HepG2 (cell line): Measurements from ENCODE around the gene TSGA10IP. TPM values are rescaled to one million over a fixed set of nuclear protein-coding genes. Genes with fewer than 3 reads are reported as not detected.

Source experiments
- ATAC-seq: fragments of 200-7000 bp; cut with Tn5 transposase; 3 replicates; pipeline ENCODE4 v1.9.1; 2020; ENCODE audit warnings: mild to moderate bottlenecking, moderate library complexity
- BruUV-seq: library from RNA; stranded (reverse); fragments of 400-500 nt; replicated peaks from 2 replicates; lab custom pipeline; 2021; lab: Mats Ljungman, UMichigan
- CTCF ChIA-PET: fragments of 300-600 bp; formaldehyde crosslinking; extraction: SDS; loops from one replicate; lab custom pipeline; 2021; ENCODE audit warnings: low total read pairs, inconsistent platforms, low intra/inter-chr PET ratio; lab: Yijun Ruan, JAX
- POLR2A ChIA-PET: fragments of 350-600 bp; sonication (Branson Sonifier 250); formaldehyde crosslinking; loops from one replicate; lab custom pipeline; 2020; ENCODE audit warnings: antibody characterized with exemption, inconsistent platforms; lab: Yijun Ruan, JAX
- DNase-seq: peaks from one replicate; pipeline ENCODE4 v3.0.0-alpha.2; 2015; ENCODE audit warnings: low spot score
- FAIRE-seq: peaks from 3 replicates; lab custom pipeline; 2011; peaks lifted over from hg19 to GRCh38; lab: Jason Lieb, UNC
- H2AFZ ChIP-seq: one replicate; pipeline ENCODE4 v1.6.1; 2011; ENCODE audit warnings: low read length, inconsistent platforms
- H3K27ac ChIP-seq: fragments of 300-600 bp; 3 replicates; pipeline ENCODE4 v1.8.0; 2011; ENCODE audit warnings: mixed run types, mild to moderate bottlenecking, mixed read lengths, low read length, inconsistent platforms; ENCODE audit not compliant: insufficient read depth; ENCODE audit errors: extremely low read length
- H3K27me3 ChIP-seq, 2 experiments: fragments of 200-600 bp in 1 of 2; 2 replicates in 1 of 2; 3 replicates in 1 of 2; pipeline versions ENCODE4 v1.6.0 to v1.8.0; 2011; ENCODE audit warnings: low read length in 2 of 2, mild to moderate bottlenecking in 2 of 2, moderate library complexity in 2 of 2, inconsistent platforms in 1 of 2; ENCODE audit not compliant: insufficient read depth in 2 of 2, control insufficient read depth in 1 of 2
- H3K36me3 ChIP-seq, 2 experiments: fragments of 200-600 bp in 1 of 2; replicated peaks in 1 of 2; 2 replicates in 1 of 2; 3 replicates in 1 of 2; pipeline versions ENCODE4 v1.5.1 to v1.8.0; 2011; ENCODE audit warnings: low read length in 2 of 2, inconsistent platforms in 1 of 2; ENCODE audit not compliant: insufficient read depth in 2 of 2, control insufficient read depth in 1 of 2
- H3K4me1 ChIP-seq: 2 replicates; pipeline ENCODE4 v1.5.1; 2012; ENCODE audit warnings: low read length, inconsistent platforms; ENCODE audit not compliant: insufficient read depth
- H3K4me2 ChIP-seq: 2 replicates; pipeline ENCODE4 v1.6.0; 2011; ENCODE audit warnings: low read depth, low read length, inconsistent platforms
- H3K4me3 ChIP-seq, 3 experiments: fragments of 200-600 bp in 1 of 3; sonication (generic), shearing (Covaris generic) in 1 of 3; replicated peaks in 1 of 3; 2 replicates each; pipeline ENCODE4 v1.5.1; 2011 to 2016; ENCODE audit warnings: low read length in 3 of 3, inconsistent platforms in 2 of 3, low read depth in 2 of 3, mild to moderate bottlenecking in 2 of 3, control low read depth in 1 of 3, mixed read lengths in 1 of 3; ENCODE audit not compliant: insufficient read depth in 1 of 3
- H3K79me2 ChIP-seq: one replicate; pipeline ENCODE4 v1.6.1; 2011; ENCODE audit warnings: low read length, inconsistent platforms; ENCODE audit not compliant: insufficient read depth
- H3K9ac ChIP-seq: 2 replicates; pipeline ENCODE4 v1.6.0; 2011; ENCODE audit warnings: mild to moderate bottlenecking, low read depth, low read length, inconsistent platforms; ENCODE audit not compliant: insufficient read depth
- H3K9me3 ChIP-seq: 2 replicates; pipeline ENCODE4 v1.5.1; 2012; ENCODE audit warnings: mild to moderate bottlenecking, low read length
- H4K20me1 ChIP-seq: 2 replicates; pipeline ENCODE4 v1.6.0; 2011; ENCODE audit warnings: inconsistent platforms, mild to moderate bottlenecking, low read length, moderate library complexity; ENCODE audit not compliant: insufficient read depth
- EEA1 ChIP-seq: sonication (generic); formaldehyde crosslinking; IDR thresholded peaks from 2 replicates; pipeline ENCODE4 v1.5.1; 2020; ENCODE audit warnings: mild to moderate bottlenecking, missing genetic modification reagents, borderline replicate concordance
- HCFC1 ChIP-seq: fragments of 150-350 bp; IDR thresholded peaks from 2 replicates; pipeline ENCODE4 v1.6.1; 2014; ENCODE audit warnings: low read depth, low read length
- PAF1 ChIP-seq: IDR thresholded peaks from 2 replicates; pipeline ENCODE4 v1.6.1; 2016; ENCODE audit warnings: missing genetic modification reagents, missing compliant biosample characterization
- ZBTB14 ChIP-seq: sonication (generic); formaldehyde crosslinking; IDR thresholded peaks from 2 replicates; pipeline ENCODE4 v1.4.0; 2020; ENCODE audit warnings: missing genetic modification reagents
- ZNF33A ChIP-seq: sonication (generic); formaldehyde crosslinking; IDR thresholded peaks from 2 replicates; pipeline ENCODE4 v1.5.1; 2020; ENCODE audit warnings: missing genetic modification reagents, mild to moderate bottlenecking, moderate library complexity, borderline replicate concordance
- ZNF7 ChIP-seq: IDR thresholded peaks from 2 replicates; pipeline ENCODE4 v1.6.1; 2016; ENCODE audit warnings: missing biosample characterization, missing genetic modification reagents
- WGBS: methylation state at CpG from one replicate; pipeline ENCODE4 v1.1.6; 2017; ENCODE audit warnings: low lambda C conversion rate; 5-methylcytosine and 5-hydroxymethylcytosine counted together
- in situ Hi-C: cut with HindIII; loops from 2 replicates; pipeline ENCODE4 v1.10.0; 2017; ENCODE audit warnings: low pct_unique_long_range_greater_than_20kb; ENCODE audit not compliant: extremely low pct_ligation_motif_present
- intact Hi-C: fragments of 100-400 bp; cut with micrococcal nuclease; formaldehyde crosslinking; loops from one replicate; pipeline ENCODE4 v1.10.0; 2022; ENCODE audit not compliant: unreplicated experiment
- polyA plus RNA-seq, 8 experiments: library from polyadenylated mRNA; depleted of rRNA in 3 of 8; stranded (reverse) in 7 of 8; unstranded in 1 of 8; fragments of >200 nt; fragmentation: Illumina TruSeq in 4 of 8; extraction: Trizol in 4 of 8; gene quantifications; 2 replicates each; pipeline versions ENCODE4 v1.2.1 to v1.2.3, GENCODE V29; 2011 to 2016; ENCODE audit warnings: low read depth in 4 of 8, missing spikeins in 1 of 8, mixed read lengths in 1 of 8; ENCODE audit not compliant: insufficient read depth in 1 of 8
- total RNA-seq, 5 experiments: library from RNA; depleted of rRNA; stranded (reverse); fragments of >200 nt; fragmentation: Illumina TruSeq; extraction: Trizol; gene quantifications; 2 replicates each; pipeline ENCODE4 v1.2.3, GENCODE V29; 2016; ENCODE audit warnings: low read depth in 1 of 5
- TF ChIP-seq, protein P1 (sequence below): sonication (generic); formaldehyde crosslinking; IDR thresholded peaks from 2 replicates; pipeline ENCODE4 v1.9.0; 2021; ENCODE audit warnings: missing genetic modification reagents, borderline replicate concordance
- TF ChIP-seq, protein P2 (sequence below): IDR thresholded peaks from 2 replicates; pipeline ENCODE4 v1.6.1; 2012; ENCODE audit warnings: inconsistent platforms

The TSGA10IP gene
- total and polyA plus RNA-seq, 2 of the 13 experiments (the other 11 are each of a cell fraction or from before 2014, with no cell fraction given), result not detected

GRCh38 chr11:66002648-66003225, 57.5 kb downstream of the TSGA10IP start (continued):
- TF ChIP-seq, protein P1, sequence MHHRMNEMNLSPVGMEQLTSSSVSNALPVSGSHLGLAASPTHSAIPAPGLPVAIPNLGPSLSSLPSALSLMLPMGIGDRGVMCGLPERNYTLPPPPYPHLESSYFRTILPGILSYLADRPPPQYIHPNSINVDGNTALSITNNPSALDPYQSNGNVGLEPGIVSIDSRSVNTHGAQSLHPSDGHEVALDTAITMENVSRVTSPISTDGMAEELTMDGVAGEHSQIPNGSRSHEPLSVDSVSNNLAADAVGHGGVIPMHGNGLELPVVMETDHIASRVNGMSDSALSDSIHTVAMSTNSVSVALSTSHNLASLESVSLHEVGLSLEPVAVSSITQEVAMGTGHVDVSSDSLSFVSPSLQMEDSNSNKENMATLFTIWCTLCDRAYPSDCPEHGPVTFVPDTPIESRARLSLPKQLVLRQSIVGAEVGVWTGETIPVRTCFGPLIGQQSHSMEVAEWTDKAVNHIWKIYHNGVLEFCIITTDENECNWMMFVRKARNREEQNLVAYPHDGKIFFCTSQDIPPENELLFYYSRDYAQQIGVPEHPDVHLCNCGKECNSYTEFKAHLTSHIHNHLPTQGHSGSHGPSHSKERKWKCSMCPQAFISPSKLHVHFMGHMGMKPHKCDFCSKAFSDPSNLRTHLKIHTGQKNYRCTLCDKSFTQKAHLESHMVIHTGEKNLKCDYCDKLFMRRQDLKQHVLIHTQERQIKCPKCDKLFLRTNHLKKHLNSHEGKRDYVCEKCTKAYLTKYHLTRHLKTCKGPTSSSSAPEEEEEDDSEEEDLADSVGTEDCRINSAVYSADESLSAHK (CRISPR knock-in tag), result 0 out of 2 replicates have a peak, but pooled peaks have one; percentile 32

GRCh38 chr11:66003291-66003690, 58.0 kb downstream of the TSGA10IP start:
- Histone ChIP-seq H3K4me2 (peak overlapping the region; percentile 89), H3K36me3 (peaks cover 15 to 28% of the 10 kb centered on the region in 2 experiments), H3K9ac (peak overlapping the region; percentile 92), H3K27ac (peak overlapping the region; percentile 94), H3K9me3 (no peaks in the 10 kb centered on the region), H2AFZ (no peak overlapping the region), H3K4me1 (peaks cover 44% of the 10 kb centered on the region), H3K79me2 (peaks cover 33% of the 10 kb centered on the region), H3K4me3 (peak overlapping the region; percentile 81 to 92 (median 88)), H4K20me1 (no peaks in the 10 kb centered on the region), H3K27me3 (no peaks in the 10 kb centered on the region; a peak in 2 of 5 replicates)
- ChIA-PET POLR2A (interaction anchor here (0.8 to 1.8 kb wide), 10 partner anchors 18 to 309 kb away, joined by 3 to 16 read pairs (median 5); partner anchors contain the start of genes CATSPER1, CCDC85B, FIBP and KAT5), CTCF (interaction anchor here (1.5 kb wide), 1 partner anchor 14 kb away, joined by 4 read pairs; no protein-coding TSS in a partner anchor)
- no peak for DNase-seq
- WGBS, result 80% methylated on average over 5 of the region's 6 CpGs
- TF ChIP-seq ZBTB14 (CRISPR knock-in tag) (no peak), HCFC1 (no peak), PAF1 (no peak), ZNF33A (CRISPR knock-in tag) (no peak), EEA1 (CRISPR knock-in tag) (no peak), ZNF7 (CRISPR knock-in tag) (no peak)
- TF ChIP-seq, protein P2, sequence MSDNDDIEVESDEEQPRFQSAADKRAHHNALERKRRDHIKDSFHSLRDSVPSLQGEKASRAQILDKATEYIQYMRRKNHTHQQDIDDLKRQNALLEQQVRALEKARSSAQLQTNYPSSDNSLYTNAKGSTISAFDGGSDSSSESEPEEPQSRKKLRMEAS, result no peak
- in situ Hi-C loops (no loop called here), intact Hi-C loops (no loop called here)
- FAIRE-seq, result no peak
- BruUV-seq, result no TSS peak
- no peak for ATAC-seq
